Glutamatergic neuron (in vitro differentiated cells): ENCODE data around the gene DENND1C. TPM values are rescaled to one million over a fixed set of nuclear protein-coding genes. Genes with fewer than 3 reads are reported as not detected.

Experiments
- DNase-seq: peaks from one replicate; pipeline ENCODE4 v3.0.0; 2022
- H3K27ac Mint-ChIP-seq: one replicate; pipeline ENCODE4 v1.8.0; 2020; ENCODE audit warnings: mild to moderate bottlenecking, mixed read lengths, inconsistent platforms; ENCODE audit not compliant: unreplicated experiment
- H3K27me3 Mint-ChIP-seq: one replicate; pipeline ENCODE4 v1.8.0; 2020; ENCODE audit warnings: mild to moderate bottlenecking, moderate library complexity, mixed read lengths, inconsistent platforms; ENCODE audit not compliant: unreplicated experiment
- H3K36me3 Mint-ChIP-seq: one replicate; pipeline ENCODE4 v1.8.0; 2020; ENCODE audit warnings: mild to moderate bottlenecking, mixed read lengths, inconsistent platforms; ENCODE audit not compliant: unreplicated experiment
- H3K4me1 Mint-ChIP-seq: one replicate; pipeline ENCODE4 v1.8.0; 2020; ENCODE audit warnings: mild to moderate bottlenecking, low read depth, mixed read lengths, inconsistent platforms; ENCODE audit not compliant: unreplicated experiment
- H3K4me3 Mint-ChIP-seq: one replicate; pipeline ENCODE4 v1.8.0; 2020; ENCODE audit warnings: mild to moderate bottlenecking, mixed read lengths, inconsistent platforms; ENCODE audit not compliant: unreplicated experiment
- H3K9me3 Mint-ChIP-seq: one replicate; pipeline ENCODE4 v1.8.0; 2020; ENCODE audit warnings: mild to moderate bottlenecking, moderate library complexity, mixed read lengths, inconsistent platforms; ENCODE audit not compliant: unreplicated experiment
- total RNA-seq: library from RNA; stranded (reverse); fragmentation: NEBNext Ultra II Directional; extraction: Animal tissue kit (Norgen Biotek cat#: 25700); gene quantifications from one replicate; pipeline ENCODE4 v1.2.1, GENCODE V29; 2021; ENCODE audit not compliant: unreplicated experiment
- TF ChIP-seq, protein P1 (sequence below): fragments of 200-600 bp; sonication (generic); IDR thresholded peaks from one replicate; pipeline ENCODE4 v1.5.0; 2021; ENCODE audit not compliant: partially characterized antibody, unreplicated experiment

The DENND1C gene
- total RNA-seq, 1 donor from 2014 or later = not detected

DNA sequence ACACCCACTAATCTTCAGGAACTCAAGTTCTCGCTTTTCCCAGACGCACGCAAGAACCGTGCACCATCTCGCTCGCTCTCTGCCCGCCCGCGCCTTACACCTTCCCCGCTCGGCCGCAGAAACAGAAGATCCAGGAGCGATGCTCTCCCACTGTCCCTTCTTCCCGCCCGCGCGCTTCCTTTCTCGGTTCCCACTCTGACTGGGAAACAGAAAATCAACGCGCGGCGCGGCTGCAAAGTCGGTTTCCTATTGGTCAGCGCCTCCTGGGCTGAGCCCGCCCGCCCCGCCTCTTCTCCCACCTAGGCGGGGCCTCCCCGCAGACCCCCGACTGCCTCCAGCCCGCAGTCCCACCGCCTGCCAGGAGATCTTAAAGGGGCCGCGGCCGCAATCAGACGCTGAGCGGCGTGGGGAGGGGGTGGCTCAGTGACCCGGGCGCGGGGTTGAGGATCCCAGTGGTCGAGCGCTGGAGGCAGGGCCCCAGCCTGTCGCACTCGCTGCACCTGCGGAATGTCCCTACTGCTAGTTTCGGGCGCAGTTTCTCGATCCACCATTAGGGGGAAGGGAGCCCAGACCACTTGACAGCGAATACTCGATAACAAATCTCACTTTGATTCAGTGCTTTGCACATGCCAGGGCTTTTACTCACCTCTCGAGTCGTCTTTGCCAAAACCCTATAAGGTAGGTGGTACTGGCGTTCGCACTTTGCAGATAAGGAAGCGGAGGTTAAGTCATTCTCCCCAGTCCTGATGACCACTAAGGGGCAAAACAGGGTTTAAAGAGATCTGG lies 21.3 kb downstream of the DENND1C start:
- Mint-ChIP-seq H3K9me3 (peaks cover 9% of the 10 kb centered on the region), H3K27ac (peak overlapping the region; percentile 72), H3K27me3 (peaks cover 12% of the 10 kb centered on the region), H3K36me3 (peaks cover 3% of the 10 kb centered on the region), H3K4me3 (peak overlapping the region; percentile 98), H3K4me1 (peaks cover 4% of the 10 kb centered on the region)
- TF ChIP-seq, protein P1, sequence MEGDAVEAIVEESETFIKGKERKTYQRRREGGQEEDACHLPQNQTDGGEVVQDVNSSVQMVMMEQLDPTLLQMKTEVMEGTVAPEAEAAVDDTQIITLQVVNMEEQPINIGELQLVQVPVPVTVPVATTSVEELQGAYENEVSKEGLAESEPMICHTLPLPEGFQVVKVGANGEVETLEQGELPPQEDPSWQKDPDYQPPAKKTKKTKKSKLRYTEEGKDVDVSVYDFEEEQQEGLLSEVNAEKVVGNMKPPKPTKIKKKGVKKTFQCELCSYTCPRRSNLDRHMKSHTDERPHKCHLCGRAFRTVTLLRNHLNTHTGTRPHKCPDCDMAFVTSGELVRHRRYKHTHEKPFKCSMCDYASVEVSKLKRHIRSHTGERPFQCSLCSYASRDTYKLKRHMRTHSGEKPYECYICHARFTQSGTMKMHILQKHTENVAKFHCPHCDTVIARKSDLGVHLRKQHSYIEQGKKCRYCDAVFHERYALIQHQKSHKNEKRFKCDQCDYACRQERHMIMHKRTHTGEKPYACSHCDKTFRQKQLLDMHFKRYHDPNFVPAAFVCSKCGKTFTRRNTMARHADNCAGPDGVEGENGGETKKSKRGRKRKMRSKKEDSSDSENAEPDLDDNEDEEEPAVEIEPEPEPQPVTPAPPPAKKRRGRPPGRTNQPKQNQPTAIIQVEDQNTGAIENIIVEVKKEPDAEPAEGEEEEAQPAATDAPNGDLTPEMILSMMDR = peak; percentile 78
- DNase-seq = peak; percentile 99

DNA sequence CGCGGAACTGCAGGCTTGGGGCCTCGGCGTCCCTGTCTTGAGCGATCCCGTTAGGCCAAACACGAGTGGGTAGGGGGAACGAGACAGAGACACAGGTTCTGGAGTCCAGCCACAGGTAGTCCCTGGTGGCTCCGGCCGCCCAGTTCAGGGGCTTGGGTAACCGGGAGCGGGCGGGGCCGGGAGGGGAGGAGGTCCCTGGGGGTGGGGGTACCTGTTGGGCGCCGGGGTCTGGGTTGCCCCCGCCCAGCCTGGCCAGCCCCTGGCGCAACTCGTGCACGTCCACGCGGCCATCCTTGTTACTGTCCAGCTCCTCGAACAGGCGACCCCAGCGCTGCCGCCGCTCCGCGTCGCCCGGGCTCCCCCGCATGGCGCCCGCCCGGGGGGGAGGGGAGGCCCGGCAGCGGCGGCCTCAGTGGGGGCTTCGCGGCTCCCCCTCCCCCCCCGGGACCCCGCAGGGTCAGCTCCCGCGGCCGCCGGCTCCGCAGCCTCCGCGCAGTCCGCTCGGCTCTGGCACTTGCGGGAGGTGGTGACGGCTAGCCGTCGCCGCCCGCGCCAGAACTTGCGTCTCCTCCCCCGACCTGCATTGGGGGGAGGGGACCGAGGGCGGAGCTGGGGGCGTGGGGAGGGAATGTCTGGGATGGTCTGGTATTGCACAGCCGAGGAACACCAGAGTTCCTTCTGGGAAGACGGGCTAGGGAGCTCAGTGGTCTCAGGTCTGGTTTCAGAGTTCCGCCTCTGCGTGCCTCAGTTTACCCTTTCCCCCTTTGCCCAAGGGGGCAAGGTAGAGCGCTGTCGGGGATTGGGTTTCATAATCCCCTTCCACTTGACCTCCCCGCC lies 22.1 kb downstream of the DENND1C start, which contains the start of gene SLC25A23:
SLC25A23 (minus strand) TSS at position 531 of the 837 bp plus-strand sequence; CDS start at position 367, 164 bp downstream.
- Mint-ChIP-seq H3K4me1 (peaks cover 4% of the 10 kb centered on the region), H3K36me3 (peaks cover 6% of the 10 kb centered on the region), H3K27ac (peak within 1 kb of the TSS; percentile 72), H3K9me3 (peaks cover 6% of the 10 kb centered on the region), H3K27me3 (peaks cover 6% of the 10 kb centered on the region), H3K4me3 (peak within 1 kb of the TSS; percentile 98)
- peak; percentile 80 for DNase-seq
- TF ChIP-seq, protein P1 = no peak

DNA sequence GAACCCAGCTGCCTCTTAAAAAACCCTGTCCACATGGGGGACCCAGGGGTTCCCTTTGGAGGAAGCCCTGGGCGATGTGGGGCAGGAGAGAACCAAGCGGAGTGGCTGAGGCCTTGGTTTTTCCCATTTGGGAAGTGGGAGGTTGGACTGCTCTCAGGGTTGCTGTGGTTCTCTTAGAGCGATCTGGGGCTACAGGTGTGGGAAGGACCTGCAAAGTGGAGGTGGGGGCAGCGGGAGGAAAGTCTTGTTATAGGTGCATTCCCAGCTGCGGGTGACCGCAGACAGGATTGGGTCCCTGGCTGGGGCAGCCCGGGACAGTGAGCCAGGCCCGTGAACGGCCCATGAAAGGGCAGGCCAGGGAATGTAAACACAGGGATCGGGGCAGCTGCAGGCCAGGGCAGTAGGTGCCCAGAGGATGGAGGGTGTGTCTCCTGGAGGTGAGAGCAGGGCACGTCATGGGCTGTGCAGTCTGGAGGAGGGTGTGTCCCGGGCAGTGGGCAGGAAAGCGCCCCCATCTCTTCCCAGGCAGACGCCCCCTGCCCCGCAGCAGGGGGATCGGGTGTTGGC lies 22.8 kb downstream of the DENND1C start:
- Mint-ChIP-seq H3K4me1 (peaks cover 4% of the 10 kb centered on the region), H3K4me3 (peak overlapping the region; percentile 92), H3K27ac (no peak overlapping the region), H3K36me3 (peaks cover 11% of the 10 kb centered on the region), H3K27me3 (peaks cover 6% of the 10 kb centered on the region), H3K9me3 (peaks cover 6% of the 10 kb centered on the region)
- TF ChIP-seq, protein P1 = no peak
- no peak for DNase-seq

DNA sequence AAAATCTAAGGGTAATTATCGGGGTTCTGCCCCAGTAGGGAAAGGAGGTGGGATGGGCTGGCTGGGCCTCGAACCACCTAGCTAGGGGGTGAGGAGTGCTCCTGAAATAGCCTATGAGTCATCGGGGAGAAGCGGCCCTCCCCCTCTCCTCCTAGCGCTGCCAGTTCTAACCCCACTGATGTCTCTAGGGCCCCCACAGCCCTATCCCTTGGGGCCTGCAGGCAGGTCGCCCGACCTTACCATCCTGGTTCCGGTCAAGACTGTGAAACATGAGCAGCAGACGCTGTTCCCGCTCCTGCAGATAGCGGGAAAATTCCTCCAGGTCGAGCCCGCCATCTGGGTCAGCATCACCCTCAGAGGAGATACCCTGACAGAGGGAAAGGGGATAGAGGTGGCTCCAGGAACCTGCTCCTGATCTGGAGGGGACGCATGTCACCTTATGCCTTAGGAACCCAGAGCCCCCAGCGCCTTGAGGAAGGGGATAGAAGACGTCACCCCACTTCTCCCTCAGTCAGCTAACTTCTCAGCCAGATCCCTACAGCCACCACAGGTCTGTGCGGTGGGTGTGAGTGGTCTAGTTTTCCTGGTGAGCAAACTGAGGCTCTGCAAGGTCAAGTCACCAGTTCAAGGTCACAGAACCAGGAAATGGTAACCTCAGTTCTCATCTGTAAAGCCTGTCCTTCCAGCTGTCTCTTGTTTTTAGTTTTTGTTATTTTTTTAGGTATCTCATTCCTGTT lies 23.5 kb downstream of the DENND1C start:
- Mint-ChIP-seq H3K9me3 (peaks cover 6% of the 10 kb centered on the region), H3K36me3 (peaks cover 15% of the 10 kb centered on the region), H3K4me1 (peaks cover 4% of the 10 kb centered on the region), H3K4me3 (peak overlapping the region; percentile 92), H3K27ac (no peak overlapping the region), H3K27me3 (peaks cover 6% of the 10 kb centered on the region)
- DNase-seq = no peak
- TF ChIP-seq, protein P1 = no peak
